Islet precursor cell (in vitro differentiated cells): ENCODE measurements around the gene TRPT1.

Experiments used
- DNase-seq: peaks from one replicate; pipeline ENCODE4 v3.0.0-alpha.2; 2018

The TRPT1 gene

DNA sequence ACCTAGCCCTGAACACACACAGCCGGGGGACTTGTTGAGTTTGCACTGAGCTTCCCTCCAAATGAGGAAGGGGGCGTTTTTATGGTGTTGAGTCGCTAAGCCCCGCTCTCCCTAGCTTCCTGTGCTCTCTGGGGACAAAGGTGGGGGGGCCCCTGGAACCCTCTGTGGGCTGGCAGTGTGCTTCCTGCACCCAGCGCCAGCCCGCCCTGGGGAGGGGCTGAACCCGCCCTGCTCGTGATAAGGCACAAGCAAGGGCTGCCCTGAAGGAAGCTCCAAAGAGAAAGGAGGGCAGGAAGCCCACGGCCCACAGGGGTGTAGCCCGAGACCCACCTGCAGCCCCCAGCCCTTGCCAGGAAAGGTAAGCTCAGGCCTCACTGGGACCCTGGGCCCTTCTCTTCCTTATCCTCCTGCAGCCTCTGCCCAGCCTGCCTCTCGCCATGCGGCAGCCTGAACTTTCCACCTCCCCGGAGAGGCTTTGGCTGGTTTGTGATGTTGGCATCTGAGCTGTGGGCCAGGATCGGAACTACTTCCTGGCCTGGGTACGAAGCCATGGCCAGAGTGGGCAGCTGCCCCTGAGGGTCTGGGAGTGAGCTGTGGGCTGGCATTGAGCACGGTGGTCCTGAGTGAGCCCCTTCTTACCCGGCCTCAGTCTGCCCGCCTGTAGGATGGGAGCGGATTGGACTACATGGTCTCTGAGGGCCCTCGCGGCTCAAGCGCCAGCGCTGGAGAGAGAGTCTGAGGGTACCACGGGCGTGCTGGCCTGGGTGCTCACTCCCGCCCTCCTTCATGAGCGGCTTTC lies 19.3 kb downstream of the TRPT1 start, which contains the start of gene FERMT3:
Gene FERMT3, plus strand, starts transcription at position 265 of the 799 bp plus-strand sequence. CDS start 644 bp downstream, outside the sequence.
- DNase-seq = no peak

DNA sequence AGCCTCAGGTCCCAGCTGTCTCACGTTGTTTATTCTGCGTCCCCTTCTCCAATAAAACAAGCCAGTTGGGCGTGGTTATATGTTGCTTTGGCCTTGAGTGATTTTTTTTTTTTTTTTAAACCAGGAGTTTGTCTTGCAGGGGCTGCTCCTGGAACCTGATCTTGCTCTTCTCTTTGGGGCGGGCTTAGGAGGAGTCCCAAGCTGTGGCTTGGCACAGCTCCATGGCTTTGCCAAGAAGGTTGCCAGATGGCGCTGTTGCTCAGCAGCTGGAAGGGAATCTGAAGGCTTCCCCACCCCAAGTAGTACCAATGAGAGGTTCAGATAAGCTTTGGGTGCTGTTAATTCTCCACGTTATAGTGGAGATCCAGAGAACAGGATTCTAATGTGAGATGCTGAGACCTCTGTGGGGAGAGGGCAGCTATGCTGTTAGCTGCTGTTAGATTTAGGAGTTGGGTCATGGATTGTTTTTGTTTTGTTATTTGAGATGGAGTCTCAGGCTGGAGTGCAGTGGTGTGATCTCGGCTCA lies 21.5 kb downstream of the TRPT1 start:
- DNase-seq = peak; percentile 82

DNA sequence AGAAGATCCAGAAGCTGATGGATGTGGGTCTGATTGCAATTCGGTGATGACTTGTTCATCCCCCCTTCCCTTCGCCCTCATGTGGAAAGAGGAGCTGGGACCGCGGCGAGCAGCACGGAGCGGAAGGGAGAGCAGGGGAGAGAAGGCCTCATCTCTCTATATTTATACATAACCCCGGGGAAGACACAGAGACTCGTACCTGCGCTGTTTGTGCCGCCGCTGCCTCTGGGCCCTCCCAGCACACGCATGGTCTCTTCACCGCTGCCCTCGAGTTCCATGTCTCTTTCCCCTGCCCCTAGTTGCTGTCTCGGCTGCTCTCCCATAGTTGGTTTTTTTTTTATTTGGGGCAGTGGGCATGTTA lies 21.9 kb downstream of the TRPT1 start:
- DNase-seq = no peak

DNA sequence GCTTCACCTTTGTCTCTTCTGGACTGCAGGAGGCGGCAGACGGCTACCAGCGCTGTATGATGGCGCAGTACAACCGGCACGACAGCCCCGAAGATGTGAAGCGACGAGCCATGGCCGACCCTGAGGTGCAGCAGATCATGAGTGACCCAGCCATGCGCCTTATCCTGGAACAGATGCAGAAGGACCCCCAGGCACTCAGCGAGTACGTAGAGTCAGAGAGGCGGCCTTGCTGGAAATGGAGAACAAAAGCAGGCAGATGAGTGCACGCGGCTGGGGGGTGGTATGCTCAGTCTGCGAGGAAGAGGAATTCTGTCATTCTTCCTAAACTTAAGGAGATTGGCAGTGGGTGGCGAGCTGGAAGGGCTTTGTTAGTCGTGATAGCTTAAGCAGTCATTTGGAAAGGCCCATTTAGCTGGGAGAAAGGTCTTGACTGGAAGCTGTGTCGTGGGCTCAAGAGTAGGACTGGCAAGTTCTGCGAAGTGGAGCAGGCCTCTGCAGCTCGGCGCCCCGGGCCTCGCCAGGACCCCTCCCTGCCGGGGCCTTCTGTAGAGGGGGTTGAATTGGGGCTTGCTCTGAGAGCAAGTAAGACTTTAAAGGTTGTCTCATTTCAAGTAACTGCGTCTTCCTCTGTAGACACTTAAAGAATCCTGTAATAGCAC lies 22.4 kb downstream of the TRPT1 start:
- no peak for DNase-seq

DNA sequence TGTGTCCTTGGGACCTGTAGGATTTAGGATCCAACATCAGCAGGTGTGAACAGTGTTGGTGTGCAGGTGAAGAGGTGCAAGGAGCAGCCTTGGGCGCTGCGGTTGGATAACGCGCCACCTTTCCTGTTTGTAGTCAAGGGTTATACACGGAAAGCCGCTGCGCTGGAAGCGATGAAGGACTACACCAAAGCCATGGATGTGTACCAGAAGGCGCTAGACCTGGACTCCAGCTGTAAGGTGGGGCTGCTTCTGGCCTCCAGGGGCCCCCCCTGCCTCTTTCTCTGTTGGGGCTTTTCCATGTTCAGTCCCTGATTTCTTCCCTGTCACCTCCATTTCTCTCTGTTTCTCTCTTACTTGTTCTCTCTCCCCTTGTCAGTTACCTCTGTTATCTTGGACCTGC lies 23.0 kb downstream of the TRPT1 start:
- no peak for DNase-seq

DNA sequence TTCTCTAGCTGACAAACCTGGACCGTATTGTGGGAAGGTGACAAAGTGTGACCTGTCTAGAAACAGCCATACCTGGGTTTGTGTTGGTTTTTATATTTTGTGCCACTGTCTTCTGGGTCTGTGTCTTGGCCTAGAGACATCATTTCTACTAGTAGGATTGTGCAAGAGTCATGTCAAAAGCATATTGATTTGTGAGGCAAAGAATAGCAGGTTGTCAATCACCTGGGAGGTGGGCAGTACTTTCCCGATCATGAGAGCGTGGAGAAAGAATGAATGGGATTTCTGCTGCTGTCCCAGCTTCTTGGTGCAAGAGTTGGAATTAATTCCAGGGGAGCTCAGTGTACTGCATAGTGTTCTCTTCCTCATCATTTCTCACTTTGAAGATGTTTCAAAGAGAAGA lies 24.4 kb downstream of the TRPT1 start:
- DNase-seq = no peak

DNA sequence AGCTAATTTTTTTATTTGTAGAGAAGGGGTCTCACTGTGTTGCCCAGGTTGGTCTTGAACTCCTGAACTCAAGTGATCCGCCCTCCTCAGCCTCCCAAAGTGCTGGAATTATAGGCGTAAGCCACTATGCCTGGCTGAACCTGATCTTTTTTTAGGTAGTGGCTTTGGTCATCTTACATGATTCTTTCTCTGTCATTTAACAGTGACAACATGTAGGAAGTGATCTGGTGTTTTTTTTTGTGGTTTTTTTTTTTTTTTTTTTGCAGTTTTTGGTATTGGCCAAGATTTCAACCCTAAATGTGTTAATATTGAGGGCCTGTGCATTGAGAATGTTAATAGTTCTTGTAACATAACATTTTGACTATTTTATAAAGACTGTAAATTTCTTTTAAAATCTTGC lies 27.5 kb downstream of the TRPT1 start:
- no peak for DNase-seq

DNA sequence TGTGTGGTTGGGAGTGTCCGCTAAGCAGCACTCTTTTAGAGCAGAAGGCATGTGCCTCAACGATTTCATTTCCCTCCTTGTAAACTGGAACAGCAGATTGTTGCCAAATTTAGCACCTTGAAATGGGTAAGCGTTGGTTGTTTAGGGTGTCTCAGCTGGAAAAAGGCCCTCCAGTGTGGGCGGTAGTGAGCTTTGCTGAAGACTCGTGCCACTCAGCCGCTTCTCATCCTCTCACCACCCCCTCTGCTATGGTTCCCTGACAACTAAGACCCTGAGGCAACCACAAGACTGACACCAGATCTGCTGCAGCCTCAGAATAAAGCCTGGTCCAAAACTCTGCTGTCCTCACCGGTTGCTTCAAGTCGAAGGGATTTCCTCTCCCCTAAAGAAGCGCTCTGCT lies 29.4 kb downstream of the TRPT1 start:
- DNase-seq = no peak

DNA sequence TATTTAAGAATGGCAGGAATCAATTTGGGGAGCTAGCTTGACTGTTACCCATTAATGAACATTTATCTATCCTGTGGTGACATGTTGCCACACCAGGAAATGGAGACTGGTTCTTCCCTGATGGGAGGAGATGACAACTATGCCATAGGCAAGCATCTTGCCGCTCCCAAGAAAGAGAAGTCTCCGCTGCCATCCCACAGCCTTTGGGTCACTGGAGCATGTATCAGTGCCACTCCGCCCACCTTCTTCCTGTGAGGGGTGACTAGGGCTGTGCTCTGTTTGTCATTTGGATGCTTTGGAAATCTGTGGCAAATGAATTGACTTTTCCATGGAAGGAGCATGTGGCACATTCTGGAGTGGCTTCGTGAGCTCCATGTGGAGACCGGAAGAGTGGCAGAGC lies 33.6 kb downstream of the TRPT1 start:
- DNase-seq = no peak

DNA sequence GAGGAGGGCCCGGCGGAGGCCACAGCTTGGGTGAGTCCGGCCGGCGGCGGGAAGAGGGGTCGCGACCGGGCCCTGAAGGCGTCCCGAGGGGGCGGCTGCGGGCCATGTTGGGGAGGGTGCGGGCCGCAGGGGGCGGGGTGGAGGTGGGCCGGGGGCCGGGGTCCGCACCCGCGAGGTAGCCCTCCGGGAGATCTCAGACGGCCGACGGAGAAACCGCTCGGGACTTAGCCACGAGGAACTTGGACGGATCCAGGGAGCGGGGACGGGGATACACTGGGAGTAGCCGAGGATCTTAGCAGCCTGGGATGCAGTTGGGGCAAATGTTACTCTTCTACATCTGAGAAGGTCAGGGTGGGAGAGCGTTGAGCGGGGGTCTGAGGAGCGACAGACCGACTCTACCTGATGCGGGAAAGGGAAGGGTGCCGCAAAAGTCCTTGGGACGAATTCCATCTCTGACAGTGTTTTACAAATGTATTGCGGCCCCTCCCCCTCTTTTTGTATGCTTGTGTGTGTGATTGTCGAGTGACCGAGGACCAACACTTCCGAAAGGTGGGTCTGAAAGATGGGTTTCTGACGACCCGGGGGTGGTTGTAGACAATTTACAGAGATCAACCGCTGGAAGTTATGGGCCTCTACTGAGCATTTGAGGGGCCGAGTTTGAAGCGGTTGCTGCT lies 39.4 kb downstream of the TRPT1 start:
- peak; percentile 57 for DNase-seq

DNA sequence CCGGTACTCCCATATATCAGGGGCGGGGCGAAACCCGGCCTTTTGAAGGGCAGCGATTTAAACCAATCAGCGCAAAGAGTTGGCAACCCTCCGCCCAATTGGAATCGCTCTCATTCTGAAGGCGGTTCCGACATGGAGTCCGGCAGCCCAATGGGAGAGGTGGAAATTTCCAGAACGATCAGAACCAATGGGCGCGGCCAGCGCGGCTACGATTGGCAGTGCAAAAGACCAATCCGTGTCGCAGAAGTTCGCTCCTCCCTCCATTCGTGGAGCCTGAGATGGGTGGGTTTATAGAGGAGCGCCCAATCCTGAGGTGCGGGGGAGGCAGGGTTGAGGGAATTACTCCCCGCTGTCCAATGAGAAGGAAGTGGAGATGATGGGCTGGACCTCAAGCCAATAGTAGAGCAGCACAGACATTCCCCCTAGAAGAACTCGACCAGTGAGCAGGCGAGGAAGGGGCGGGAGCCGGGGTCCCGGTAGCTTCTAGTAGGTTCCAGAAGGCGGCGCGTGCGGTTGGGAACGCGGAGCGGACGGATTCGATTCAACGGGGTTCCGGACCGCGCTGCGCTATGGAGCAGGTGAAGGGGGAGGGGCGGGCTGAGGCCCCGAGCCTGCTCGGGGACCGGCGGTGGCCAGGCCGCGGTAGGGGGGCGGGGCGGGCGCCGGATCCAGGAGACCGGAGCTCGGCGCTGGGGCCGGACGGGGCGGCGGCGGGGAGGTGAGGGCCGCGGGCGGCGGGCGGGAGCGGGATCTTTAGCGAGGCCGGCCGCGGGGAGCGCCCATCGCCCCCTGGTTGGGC lies 40.1 kb downstream of the TRPT1 start, which contains the start of gene STIP1:
Gene STIP1, plus strand, starts transcription at position 479 of the 799 bp plus-strand sequence. Its CDS starts 91 bp downstream, at position 570.
- DNase-seq = peak; percentile 100

DNA sequence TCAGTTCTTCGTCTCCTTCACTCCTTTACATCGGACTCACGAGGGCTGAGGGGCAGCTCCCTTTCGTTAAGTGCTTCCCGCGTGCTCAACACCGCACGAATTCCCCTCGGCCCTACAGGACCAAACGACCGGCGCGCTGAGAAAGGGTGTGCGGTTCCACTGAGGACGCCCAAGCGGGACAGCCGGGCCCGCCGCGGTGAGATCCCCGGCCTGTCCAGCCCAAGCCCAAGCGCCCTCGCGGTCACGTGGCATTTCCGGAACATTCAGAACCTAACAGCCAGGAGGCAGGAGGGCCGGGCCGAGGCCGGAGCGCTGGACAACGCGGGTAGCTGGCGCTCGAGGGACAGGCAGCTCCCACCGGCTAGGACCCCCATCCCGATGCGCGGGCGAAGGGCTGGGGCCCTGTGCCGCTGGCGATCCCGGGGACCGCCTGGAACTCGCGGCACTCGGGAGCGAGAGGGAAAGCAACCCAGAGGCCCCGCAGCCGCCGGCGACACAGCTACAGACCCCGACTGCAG lies 40.8 kb downstream of the TRPT1 start:
- no peak for DNase-seq

DNA sequence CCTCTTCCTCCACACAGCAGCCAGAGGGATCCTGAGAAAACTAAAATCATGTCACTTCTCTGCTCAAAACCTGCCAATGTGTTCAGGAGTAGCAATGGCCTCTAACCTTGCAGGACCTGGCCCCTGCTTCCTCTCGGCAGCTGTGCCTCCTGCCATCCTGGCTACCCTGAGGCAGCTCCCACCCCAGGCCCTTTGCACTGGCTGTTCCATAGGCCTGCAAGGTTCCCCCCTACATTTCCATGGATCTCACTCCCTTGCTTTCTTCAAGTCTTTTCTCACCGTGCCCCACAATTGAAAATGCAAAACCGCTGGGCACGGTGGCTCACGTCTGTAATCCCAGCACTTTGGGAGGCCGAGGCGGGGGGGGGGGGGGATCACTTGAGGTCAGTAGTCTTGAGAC lies 42.1 kb downstream of the TRPT1 start:
- DNase-seq = no peak

DNA sequence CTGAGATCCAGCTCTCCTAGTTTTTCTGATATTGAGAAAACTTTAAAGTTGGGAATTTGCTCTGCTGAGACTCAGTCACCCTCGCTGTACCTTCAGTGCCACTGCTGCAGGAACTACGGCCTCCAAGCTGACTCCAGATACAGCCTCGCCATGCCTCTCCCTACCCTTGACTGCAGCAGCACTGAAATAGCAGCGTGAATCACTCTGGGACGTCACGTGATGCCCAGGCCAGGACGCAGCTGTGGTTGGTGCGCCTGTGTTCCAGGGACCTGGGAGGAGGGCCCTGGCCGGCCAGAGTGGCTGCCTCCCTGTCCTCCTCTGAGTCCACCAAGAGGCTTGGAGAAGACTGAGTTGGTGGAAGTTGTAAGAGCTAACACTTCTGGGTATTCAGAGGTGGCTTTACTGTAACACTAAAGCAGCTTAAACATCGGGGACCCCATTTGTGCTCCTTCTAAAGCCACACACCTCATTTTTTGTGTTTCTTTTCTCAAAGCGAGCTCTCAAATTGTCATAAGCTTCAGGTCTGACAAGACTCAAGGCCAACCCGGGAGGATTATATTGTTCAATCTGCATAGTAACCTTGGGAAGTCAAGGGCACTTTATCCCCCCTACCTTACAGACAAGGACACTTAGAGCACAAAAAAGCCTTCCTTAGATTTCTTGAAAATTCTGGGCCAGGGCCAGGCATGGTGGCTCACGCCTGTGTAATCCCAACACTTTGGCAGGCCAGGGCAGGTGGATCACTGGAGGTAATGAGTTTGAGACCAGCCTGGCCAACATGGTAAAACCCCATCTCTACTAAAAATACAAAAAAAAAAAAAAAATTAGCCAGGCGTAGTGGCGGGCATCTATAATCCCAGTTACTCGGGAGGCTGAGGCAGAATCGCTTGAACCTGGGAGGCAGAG lies 44.2 kb downstream of the TRPT1 start:
- DNase-seq = peak; percentile 98

DNA sequence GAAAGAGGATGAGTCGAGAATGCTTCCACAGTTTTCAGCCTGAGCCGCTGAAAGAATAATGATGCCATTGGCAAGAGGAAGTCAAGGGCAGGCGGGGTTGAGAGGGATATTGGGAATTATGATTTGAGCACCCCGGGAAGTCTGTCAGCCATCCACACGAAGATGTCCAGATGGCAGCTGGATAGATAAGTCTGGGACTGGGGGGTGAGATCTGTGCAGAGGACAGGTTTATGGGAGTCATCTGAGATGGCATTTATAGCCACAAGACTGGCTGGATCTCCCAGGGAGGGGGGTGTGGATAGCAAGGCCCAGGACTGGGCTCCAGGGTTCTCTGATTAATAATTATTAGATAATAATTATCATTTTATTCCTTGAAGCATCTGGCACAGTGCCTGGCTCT lies 45.1 kb downstream of the TRPT1 start:
- no peak for DNase-seq

DNA sequence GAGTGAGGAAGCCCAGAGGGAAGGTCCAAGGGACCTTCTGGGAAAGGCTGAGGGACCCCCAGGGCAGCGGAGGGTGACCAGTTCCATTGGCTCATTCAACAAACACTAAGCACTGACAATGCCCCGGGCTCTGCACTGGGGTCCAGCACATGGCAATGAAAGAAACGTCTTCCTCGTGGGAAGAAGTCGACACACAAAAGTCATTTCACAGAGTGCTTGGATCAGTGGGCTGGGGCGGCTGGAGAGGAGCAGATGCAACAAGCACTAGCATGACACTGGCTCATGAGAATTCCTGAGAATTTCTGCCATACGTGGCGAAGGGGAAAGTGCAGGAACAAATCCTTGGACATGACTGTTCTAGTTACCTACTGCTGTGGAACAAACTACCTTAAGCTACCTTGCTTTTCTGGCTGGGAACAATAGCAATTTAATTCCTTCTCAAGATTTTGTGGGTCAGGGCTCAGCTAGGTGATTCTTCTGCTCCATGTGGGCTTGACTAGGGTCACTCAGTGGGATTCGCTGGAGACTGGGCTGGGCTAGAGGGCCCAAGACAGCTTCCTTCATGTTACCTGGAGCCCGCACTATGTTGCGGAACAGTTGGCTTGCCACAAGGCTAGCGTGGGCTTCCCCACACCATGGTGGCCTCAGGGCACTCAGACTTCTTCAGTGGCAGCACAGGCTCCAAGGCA lies 46.9 kb downstream of the TRPT1 start:
- DNase-seq = no peak

DNA sequence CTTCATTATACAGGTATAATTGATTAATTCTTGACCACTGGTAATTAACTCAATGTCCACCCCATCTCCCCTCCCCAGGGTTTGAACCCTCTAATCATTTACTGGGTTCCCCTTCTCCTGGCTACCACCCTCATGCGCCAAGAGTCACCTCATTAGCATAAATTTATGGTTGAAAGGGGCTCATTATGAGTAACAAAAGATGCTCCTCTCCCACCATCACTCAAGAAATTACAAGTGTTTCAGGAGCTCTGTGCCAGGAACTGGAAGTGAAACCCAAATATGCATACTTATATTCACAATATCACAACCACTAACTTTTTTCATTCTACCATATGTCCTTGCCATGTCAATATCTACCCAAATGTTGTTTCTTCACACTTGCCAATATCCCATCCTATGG lies 47.8 kb downstream of the TRPT1 start:
- DNase-seq = no peak

DNA sequence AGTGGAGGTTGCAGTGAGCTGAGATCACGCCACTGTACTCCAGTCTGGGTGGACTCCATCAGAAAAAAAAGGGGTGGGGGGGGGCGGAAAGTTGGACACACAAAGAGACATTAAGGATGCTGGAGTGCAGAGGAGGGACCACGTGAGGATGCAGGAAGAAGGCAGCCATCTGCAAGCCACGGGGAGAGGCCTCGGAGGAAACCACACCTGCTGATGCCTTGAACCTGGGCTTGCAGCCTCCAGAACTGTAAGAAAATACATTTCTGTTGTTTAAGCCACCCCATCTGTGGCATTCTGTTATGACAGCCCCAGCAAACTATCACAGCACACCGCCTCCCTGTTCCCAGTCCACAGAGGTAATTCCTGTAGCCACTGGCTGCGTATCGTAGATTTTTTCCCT lies 49.2 kb downstream of the TRPT1 start:
- no peak for DNase-seq
